ENCODE data around the gene MCU.

DNA sequence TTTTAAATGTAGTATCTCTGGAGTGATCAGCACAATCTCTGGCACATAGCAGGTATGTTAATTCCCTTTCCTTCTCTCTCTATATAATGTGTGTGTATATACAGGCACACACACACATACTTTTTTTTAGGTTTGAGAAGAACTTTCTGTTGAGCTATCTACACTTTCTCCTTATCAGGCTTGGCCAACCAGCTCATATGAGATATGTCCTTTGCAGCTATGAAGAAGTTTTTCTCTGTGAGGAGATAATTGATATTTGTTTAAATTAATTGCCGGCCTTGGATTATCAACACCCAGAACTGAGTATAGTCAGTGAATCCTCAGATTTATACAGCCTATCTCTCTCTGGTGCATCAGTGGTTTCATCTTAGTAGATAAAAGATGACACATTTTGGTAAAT, 2.3 kb upstream of the MCU start:
- TF ChIP-seq POLR2AphosphoS5 (IDR thresholded peaks at IDR 0.05; ENCODE audit: low read depth, low read length): no peak
- TF ChIP-seq POLR2A (IDR thresholded peaks at IDR 0.05; ENCODE audit: low read depth, low read length): no peak

All from GM12892 (cell line).